GM18502 (cell line): ENCODE data around the gene LMO7.
"Not testable (repeated sequence)": the region's sequence is repeated elsewhere in the genome, so short reads cannot be mapped to it uniquely, and the experiment has no call there.

Experiments used
- ATAC-seq: cut with Tn5 transposase; IDR thresholded peaks from one replicate; pipeline ENCODE4 v1.9.1; 2021; ENCODE audit warnings: mild to moderate bottlenecking; ENCODE audit not compliant: unreplicated experiment, poor library complexity

LMO7 gene

GRCh38 chr13:75764926-75765310, 128.8 kb downstream of the LMO7 start:
- no peak for ATAC-seq

DNA sequence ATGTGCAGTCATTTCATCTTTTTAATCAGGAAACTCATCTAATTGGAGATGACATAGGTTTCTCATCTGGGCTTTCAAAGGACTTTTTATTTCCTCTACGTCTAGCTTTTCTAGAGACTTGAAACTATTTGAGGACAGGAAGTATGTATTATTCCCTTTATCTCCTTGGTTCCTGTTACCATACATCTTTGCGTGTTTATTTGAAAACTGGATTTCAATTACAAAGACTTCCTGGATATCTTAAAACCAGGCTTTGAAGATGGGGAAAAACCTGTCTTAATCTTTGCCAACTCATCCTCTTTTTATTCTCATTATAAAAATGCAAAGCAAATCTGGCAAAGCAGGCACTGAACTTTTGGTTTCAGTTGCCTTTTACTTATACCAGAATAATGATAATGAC, 130.5 kb downstream of the LMO7 start:
- ATAC-seq, result no peak

GRCh38 chr13:75769141-75769905, 133.2 kb downstream of the LMO7 start:
- no peak for ATAC-seq

- ATAC-seq, result no peak
These were observed 134.0 kb downstream of the LMO7 start for GRCh38 chr13:75770164-75770563.

- ATAC-seq, result no peak
These were observed 134.5 kb downstream of the LMO7 start for GRCh38 chr13:75770592-75771011.

DNA sequence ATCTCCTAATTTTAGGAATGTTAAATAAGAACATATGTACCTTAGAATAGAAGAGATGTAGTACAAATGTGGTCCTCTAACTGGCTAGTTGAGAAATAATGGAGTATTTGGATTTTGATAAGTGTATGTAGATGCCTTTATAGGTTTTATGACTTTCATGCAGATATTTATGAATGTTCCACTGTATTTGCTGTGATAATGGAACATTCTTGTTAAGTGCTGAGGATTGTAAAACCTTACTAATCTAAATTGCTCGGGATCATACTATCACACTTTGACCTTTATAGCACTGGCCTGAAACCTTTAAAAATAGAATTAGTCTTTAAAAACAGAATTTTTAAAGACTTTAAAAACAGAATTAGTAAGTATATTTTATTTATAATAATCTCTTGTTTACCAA, 135.1 kb downstream of the LMO7 start:
- ATAC-seq, result no peak

- ATAC-seq, result no peak
These were observed 135.7 kb downstream of the LMO7 start for GRCh38 chr13:75771818-75772217.

GRCh38 chr13:75774176-75774575, 138.0 kb downstream of the LMO7 start:
- no peak for ATAC-seq

GRCh38 chr13:75776550-75776949, 140.4 kb downstream of the LMO7 start:
- no peak for ATAC-seq

DNA sequence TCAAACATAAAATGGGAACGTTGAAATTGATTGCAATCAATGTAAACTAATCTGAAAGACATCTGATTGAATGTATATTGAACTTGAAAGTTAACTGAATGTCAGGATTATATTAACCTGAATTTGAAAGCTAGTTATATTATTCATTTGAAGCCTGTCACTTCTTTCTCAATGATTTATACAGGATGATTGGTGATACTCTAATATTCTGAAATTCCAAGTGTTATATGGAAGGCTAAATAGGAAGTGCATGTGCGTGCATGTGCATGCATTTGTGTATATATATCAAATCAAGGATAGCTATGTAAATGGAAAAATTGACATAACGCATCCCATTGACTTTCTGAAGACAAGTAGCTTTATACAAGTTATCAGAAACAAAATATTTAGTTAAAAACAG, 143.3 kb downstream of the LMO7 start:
- no peak for ATAC-seq

- not testable (repeated sequence) for ATAC-seq
These were observed 144.0 kb downstream of the LMO7 start for GRCh38 chr13:75780103-75780502.

- ATAC-seq, result no peak
These were observed 146.9 kb downstream of the LMO7 start for GRCh38 chr13:75782985-75783384.

GRCh38 chr13:75784003-75784402, 147.9 kb downstream of the LMO7 start:
- ATAC-seq, result no peak

DNA sequence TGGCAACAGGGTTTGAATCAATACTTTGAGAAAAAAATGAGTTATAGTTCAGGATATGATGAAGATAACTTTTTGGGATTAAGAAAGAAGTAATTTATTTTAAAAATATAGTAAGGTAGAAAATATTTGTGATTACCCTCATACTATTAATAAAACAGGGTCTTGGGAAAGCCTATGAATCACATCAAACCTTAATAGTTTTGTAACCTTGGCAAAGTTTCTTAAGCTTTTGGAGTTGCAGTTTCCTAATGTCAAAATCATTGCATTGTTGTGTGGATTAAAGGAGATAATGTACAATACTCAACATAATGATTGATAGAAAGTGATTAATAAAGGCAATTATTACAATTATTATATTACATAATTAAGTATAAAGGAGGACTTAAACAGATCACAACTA, 149.0 kb downstream of the LMO7 start:
- ATAC-seq, result no peak

DNA sequence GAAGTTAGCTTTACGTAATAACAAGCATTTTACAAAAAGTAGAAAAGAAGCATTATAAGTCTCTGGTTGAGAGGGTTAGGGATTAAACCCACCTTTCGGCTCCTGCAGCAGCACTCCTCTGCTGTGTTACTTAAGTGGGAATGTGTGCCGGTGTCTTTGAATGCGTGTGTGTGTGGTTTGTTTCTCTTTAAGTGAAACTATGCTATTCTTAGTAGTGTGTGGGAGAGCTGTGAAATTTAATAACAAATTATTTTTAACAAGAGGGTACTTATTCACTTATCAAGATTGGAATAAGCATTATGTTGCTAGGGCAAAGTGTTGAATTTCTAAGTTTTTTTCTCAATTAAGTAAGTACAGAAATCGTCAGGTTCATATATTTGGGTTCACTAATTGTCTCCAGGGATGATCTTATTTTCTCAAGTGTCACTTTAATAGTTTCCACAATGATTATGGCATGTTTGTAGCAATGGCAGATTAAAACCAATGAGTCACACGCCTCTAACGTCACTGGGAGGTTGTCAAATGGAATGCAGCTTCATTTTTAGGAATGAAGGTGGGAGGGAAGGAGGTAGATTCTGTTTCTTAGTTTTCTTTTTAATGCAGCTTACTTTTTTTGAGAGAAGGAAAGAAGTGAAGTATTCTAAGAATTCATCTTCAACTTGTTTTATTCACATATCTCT, 151.3 kb downstream of the LMO7 start:
- ATAC-seq, result no peak

DNA sequence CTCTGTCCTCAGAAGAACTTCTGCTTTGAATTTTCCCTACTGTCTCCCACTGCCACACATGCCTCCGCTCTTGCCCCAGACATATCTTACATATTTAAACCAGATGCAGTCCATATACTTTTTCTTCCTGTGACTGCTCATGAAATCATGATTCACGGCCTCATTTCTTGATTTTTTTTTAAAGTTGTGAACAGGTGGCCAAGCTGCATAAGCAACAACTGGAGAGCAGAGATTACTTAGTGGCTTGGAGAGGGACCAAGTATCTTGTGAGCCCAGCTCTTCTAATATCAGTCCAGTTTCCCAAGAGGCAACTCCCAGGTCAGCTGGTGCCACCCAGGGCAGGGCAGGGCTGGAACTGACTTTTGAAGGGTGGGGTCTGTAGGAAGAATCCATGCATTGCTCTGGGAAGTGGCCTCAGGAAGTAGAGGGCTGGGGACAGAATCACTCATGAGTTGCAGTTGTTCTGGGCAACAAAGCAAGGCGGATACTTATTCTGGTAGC, 152.4 kb downstream of the LMO7 start:
- no peak for ATAC-seq

DNA sequence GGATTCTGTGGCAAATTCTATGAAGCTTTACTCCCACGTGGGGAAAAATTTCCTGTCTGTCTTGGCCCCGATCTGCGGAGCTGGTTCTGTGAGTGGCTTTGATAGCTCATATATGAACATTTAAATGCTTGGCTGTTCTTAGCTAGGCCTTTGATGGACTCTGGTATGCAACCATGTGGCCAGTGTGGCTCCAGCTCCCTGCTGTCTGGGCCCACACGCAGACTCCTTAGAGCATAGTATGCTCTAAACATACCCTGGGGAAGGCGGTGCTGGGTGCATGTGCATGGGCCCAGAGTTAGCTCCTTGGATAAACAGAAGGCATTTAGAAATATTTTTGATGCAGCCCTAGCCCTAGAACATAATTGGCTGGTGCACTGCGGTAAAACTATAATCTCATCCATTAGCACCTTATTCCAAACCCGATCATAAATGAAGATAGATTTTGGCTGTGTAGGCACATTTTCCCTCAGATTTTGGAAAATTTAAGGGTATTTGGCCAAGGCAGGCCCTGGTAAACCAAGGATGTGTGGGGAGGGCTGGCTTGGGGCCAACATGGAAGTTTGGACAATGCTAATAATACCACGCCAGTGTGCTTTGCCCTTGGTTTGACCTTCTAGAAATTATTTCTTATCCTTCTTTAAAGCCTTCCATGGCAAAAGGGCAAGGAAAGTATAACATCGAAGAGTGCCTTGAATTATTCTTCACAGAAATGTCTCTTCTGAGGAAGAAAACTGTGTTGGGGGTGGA, 153.5 kb downstream of the LMO7 start:
- ATAC-seq, result no peak

GRCh38 chr13:75790198-75790970, 154.3 kb downstream of the LMO7 start:
- no peak for ATAC-seq

DNA sequence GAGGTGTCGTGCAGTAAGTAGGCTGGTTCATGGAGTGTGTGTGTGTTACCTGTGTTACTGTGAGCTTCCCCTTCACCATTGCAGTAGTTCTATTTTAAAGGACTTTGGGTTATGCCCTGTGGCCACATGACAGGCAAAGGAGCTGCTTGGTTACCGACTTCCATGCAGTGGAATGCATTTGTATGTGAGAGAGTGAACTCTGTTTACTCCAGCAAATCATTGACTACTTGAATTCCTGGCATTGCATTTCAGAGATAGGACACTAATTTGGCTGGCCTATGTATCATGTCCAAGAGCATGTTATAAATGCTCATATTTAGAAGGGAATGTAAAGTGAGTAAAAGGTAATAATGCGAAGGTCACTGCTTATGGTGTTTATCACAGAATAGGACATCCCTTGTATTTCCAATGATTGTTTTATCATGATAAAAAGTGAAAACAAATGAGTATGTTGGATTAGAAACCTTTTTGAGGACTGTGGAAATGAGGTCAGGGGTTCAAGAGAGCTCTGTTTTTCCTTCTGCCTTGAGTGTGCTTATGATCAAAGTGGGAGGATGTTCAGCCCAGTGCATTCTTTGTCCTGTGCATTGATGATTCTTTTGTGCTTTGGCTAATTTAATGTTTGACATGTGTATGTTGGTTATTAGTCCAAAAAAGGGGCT, 156.5 kb downstream of the LMO7 start:
- ATAC-seq, result no peak

DNA sequence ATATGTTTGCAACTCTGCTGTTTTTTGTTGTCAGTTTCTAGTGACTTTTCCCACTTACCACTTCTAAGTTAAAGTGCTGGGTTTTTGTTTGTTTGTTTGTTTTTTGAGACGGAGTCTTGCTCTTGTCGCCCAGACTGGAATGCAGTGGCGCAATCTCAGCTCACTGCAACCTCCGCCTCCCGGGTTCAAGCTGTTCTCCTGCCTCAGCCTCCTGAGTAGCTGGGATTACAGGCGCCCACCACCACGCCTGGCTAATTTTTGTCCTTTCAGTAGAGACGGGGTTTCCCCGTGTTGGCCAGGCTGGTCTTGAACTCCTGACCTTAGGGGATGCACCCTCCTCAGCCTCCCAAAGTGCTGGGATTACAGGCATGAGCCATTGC, 157.0 kb downstream of the LMO7 start:
- not testable (repeated sequence) for ATAC-seq
